Coronary artery (tissue), 2 donors: ENCODE measurements around the gene GIMAP5.

Source experiments
- DNase-seq: peaks from one replicate; pipeline ENCODE4 v3.0.0-alpha.2; 2017; ENCODE audit warnings: low spot score
- H3K27ac ChIP-seq, 2 donors: fragments of 200-600 bp; sonication (generic); one replicate each; pipeline ENCODE4 v1.5.1; 2016 to 2019
- H3K4me3 ChIP-seq: fragments of 200-600 bp; sonication (generic); 2 replicates; pipeline ENCODE4 v1.5.1; 2016; ENCODE audit warnings: mild to moderate bottlenecking, moderate library complexity
- TF ChIP-seq, protein P1 (sequence below): fragments of 200-600 bp; sonication (generic); IDR thresholded peaks from one replicate; pipeline ENCODE4 v1.5.1; 2019; ENCODE audit warnings: antibody characterized with exemption

The GIMAP5 gene

DNA sequence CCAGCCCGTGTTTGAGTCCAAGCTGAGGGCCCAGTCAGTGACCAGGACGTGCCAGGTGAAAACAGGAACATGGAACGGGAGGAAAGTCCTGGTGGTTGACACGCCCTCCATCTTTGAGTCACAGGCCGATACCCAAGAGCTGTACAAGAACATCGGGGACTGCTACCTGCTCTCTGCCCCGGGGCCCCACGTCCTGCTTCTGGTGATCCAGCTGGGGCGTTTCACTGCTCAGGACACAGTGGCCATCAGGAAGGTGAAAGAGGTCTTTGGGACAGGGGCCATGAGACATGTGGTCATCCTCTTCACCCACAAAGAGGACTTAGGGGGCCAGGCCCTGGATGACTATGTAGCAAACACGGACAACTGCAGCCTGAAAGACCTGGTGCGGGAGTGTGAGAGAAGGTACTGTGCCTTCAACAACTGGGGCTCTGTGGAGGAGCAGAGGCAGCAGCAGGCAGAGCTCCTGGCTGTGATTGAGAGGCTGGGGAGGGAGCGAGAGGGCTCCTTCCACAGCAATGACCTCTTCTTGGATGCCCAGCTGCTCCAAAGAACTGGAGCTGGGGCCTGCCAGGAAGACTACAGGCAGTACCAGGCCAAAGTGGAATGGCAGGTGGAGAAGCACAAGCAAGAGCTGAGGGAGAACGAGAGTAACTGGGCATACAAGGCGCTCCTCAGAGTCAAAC lies 5.2 kb downstream of the GIMAP5 start:
- TF ChIP-seq, protein P1, sequence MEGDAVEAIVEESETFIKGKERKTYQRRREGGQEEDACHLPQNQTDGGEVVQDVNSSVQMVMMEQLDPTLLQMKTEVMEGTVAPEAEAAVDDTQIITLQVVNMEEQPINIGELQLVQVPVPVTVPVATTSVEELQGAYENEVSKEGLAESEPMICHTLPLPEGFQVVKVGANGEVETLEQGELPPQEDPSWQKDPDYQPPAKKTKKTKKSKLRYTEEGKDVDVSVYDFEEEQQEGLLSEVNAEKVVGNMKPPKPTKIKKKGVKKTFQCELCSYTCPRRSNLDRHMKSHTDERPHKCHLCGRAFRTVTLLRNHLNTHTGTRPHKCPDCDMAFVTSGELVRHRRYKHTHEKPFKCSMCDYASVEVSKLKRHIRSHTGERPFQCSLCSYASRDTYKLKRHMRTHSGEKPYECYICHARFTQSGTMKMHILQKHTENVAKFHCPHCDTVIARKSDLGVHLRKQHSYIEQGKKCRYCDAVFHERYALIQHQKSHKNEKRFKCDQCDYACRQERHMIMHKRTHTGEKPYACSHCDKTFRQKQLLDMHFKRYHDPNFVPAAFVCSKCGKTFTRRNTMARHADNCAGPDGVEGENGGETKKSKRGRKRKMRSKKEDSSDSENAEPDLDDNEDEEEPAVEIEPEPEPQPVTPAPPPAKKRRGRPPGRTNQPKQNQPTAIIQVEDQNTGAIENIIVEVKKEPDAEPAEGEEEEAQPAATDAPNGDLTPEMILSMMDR, result no peak
- DNase-seq, result no peak
- Histone ChIP-seq H3K27ac (no peak overlapping the region), H3K4me3 (no peak overlapping the region)

DNA sequence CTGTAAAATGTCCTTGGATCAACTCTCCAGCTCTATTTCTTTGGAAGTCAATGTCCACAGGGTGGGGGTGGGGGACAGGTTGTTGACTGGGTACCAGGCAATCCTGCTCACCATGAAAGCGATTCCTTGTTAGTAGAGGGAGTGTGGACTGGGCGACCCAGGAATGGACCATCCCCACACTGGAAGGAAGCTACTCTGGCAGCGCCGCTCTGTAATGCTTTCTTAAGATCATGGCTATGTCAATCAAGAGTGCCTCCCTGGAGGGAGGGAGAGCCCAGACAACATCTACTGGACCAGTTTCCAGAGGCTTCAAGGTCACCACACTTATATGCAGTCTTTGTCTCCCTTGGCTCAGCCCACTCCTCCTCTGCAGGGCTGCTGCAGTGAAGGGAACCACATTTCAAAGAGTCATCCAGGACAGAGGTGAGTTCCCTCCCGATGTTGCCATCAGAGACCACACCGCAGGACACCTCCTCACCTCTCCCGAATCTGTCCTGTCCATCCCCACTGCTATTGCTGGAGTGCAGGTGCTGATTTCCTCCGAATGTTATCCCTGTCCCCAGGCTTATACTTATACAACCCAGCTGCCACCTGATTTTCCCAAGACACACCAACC lies 6.9 kb downstream of the GIMAP5 start:
- TF ChIP-seq, protein P1, result no peak
- DNase-seq, result no peak
- H3K27ac ChIP-seq, result no peak overlapping the region
- H3K4me3 ChIP-seq, result no peak overlapping the region

DNA sequence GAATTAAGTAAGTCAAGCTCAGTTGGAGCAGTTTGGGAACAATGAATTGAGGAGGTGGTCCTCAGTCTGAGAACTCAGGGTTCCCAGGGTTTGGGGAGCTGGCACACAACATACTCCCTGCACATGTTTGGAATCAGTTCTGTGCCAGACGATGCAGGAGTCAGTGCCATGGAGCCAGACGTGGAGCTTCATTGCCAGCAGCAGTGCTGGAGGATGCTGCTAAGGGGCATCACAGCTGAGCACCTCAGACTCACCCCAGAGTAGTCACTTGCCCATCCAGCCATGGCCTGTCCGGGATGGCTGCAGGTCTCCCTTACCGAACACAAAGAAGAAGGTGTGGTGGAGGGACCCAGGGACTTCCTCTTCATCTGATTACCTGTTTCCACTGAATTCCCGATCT lies 7.9 kb downstream of the GIMAP5 start:
- no peak for DNase-seq
- Histone ChIP-seq H3K4me3 (no peak overlapping the region), H3K27ac (no peak overlapping the region)
- TF ChIP-seq, protein P1, result no peak

DNA sequence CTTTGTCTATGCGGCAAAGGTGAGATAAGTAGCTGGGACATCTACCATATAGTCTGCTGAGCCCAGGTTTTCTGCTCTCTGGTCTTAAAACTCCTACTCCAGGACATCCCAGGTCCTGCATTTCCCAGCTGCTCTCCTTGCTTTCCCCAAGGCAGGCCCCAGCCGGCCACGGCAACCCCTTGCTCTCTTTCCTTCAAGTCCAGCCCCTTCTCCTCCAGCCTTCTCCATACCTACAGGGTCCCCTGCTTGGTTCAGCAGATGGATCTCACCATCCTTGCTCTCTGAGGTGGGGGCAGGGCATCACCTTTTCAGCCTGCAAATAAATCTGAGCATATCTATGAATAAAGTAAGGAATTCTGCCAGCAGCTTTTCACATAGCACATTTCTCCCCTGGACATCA lies 8.7 kb downstream of the GIMAP5 start:
- H3K4me3 ChIP-seq, result no peak overlapping the region
- no peak overlapping the region for H3K27ac ChIP-seq
- TF ChIP-seq, protein P1, result no peak
- no peak for DNase-seq

DNA sequence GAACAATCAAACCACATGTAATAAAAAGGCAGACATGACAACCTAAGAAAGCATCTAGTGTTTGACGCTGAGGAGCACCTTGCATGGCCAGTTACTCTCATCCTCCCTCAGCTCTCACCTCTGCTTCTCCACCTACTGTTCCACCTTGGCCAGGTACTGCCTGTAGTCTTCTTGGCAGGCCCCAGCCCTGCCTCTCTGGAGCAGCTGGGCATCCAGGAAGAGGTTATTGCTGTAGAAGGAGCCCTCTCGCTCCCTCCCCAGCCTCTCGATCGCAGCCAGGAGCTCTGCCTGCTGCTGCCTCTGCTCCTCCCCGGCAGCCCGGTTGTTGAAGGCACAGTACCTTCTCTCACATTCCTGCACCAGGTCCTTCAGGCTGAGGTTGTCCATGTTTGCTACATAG lies 9.7 kb downstream of the GIMAP5 start:
- no peak overlapping the region for H3K27ac ChIP-seq
- TF ChIP-seq, protein P1, result no peak
- DNase-seq, result no peak
- H3K4me3 ChIP-seq, result no peak overlapping the region

DNA sequence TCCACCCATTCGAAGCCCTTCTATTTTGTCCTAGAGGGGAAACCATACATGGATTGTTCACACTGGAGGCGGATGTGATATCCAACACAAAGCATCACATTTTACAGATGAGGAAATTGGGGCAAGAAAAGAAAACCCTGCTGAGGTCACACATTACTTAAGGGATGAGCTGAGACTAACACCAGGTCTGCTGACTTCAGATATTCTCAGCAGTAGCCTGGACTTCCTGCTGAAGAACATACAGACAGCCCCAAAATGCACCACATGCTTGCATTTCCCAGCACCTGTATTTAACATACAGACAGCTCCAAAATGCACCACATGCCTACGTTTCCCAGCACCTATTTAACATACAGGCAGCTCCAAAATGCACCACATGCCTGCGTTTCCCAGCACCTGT lies 11.2 kb downstream of the GIMAP5 start:
- no peak for DNase-seq
- Histone ChIP-seq H3K4me3 (no peak overlapping the region), H3K27ac (no peak overlapping the region)
- TF ChIP-seq, protein P1, result no peak

DNA sequence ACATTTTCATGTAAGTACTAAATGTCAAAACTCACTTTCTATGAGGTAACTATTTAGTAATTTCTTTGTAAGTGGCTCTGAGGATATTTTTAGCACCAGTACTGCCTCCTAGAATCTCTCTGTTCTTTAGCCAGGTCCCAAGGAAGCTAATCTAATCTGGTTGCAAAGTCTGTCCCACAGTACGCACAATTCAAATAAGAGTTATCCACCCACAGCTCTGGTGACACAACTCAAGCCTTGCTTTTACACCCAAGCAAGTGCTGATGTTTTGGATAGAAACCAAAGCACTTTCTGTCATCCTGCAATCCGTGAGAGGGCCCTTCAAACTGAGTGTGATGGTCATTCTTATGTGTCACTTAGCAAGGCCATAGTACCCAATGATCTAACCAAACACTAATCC lies 14.5 kb downstream of the GIMAP5 start:
- Histone ChIP-seq H3K27ac (no peak overlapping the region), H3K4me3 (no peak overlapping the region)
- TF ChIP-seq, protein P1, result no peak
- DNase-seq, result no peak
